ENCODE results near the gene TBX22. TPM values are rescaled to one million over a fixed set of nuclear protein-coding genes. Genes with fewer than 3 reads are reported as not detected.
"Not testable (repeated sequence)": the region's sequence is repeated elsewhere in the genome, so short reads cannot be mapped to it uniquely, and the experiment has no call there.

The TBX22 gene
- total RNA-seq, result not detected

GRCh38 chrX:80014141-80014940 is at the start of gene TBX22:
Gene TBX22, plus strand, starts transcription at chrX:80014753. Its CDS starts 7,517 bp downstream, at chrX:80022270.
- ChIA-PET CTCF (no interaction called here), POLR2A (no interaction called here)

GRCh38 chrX:79975605-79976004 is 38.9 kb upstream of the TBX22 start:
- CTCF ChIA-PET, result no interaction called here
- POLR2A ChIA-PET, result no interaction called here

- ChIA-PET CTCF (no interaction called here), POLR2A (no interaction called here)
These were observed 10.1 kb upstream of the TBX22 start for GRCh38 chrX:80004458-80004857.

GRCh38 chrX:80011522-80011921 is 3.0 kb upstream of the TBX22 start:
- ChIA-PET POLR2A (no interaction called here), CTCF (no interaction called here)

- ChIA-PET POLR2A (no interaction called here), CTCF (no interaction called here)
These were observed 1.6 kb downstream of the TBX22 start for GRCh38 chrX:80016182-80016581.

- CTCF ChIA-PET, result interaction anchor here (0.7 kb wide), 1 partner anchor 82 kb away, joined by 3 read pairs; no protein-coding TSS in a partner anchor
- POLR2A ChIA-PET, result no interaction called here
These were observed 7.1 kb downstream of the TBX22 start for GRCh38 chrX:80021621-80022020.

- POLR2A ChIA-PET, result no interaction called here
- CTCF ChIA-PET, result no interaction called here
These were observed 7.9 kb downstream of the TBX22 start for GRCh38 chrX:80022363-80023031.

- CTCF ChIA-PET, result no interaction called here
These were observed 11.6 kb downstream of the TBX22 start for GRCh38 chrX:80026116-80026515.

GRCh38 chrX:80066156-80066555 is 51.6 kb downstream of the TBX22 start:
- CTCF ChIA-PET, POLR2A ChIA-PET: not testable (repeated sequence)

More at GRCh38 chrX:80026116-80026515, 11.6 kb downstream of the TBX22 start:
- POLR2A ChIA-PET, result no interaction called here

GRCh38 chrX:80075625-80076024 is 61.1 kb downstream of the TBX22 start:
- POLR2A ChIA-PET, result not testable (repeated sequence)
- CTCF ChIA-PET, result interaction anchor here (0.6 kb wide), 1 partner anchor 124 kb away, joined by 3 read pairs; no protein-coding TSS in a partner anchor
